Left forelimb (tissue), 1 donor: ENCODE measurements around the gene ARL2.
A peak's percentile ranks its signal among the peaks of the same experiment; 100 is the strongest.
"Not testable (repeated sequence)": the region's sequence is repeated elsewhere in the genome, so short reads cannot be mapped to it uniquely, and the experiment has no call there.

Experiments used
- DNase-seq: peaks from one replicate; pipeline ENCODE4 v3.0.0-alpha.2; 2018; ENCODE audit warnings: low spot score

ARL2 gene

DNA sequence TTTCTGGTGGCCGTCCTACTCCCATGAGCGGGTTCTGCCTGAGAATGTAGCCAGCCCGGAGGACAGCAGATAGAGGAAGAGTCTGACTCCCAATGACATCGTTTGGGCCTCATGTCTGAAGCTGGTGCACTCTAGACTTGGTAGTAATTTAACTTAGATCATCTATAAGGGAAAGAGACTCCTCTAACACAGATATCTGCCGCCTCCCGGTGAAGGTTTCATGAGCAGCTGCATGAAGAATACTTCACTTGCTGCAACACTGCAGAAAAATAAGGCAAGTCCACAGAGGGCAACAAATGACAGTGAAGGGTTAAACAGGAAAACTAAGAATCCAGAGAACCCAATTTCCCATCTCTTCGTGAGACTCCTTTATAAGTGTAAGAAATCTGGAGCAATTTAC is 5.9 kb upstream of the ARL2 start:
- no peak for DNase-seq

DNA sequence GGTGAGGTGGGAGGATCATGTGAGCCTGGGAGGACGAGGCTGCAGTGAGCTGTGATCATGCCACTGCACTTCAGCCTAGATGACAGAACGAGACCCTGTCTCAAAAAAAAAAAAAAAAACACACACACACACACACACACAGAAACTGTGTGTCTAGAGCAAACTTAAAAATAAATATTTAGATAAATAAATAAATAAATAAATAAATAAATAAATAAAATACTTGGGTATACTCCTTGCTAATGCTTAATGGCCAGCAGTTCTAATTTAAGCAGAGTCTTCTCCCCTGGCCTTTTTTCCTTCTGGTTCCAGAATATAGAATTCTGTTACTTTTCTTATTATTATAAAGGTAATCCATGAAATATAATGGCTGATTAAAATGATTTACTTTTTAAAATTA is 5.1 kb upstream of the ARL2 start:
- DNase-seq, result no peak

DNA sequence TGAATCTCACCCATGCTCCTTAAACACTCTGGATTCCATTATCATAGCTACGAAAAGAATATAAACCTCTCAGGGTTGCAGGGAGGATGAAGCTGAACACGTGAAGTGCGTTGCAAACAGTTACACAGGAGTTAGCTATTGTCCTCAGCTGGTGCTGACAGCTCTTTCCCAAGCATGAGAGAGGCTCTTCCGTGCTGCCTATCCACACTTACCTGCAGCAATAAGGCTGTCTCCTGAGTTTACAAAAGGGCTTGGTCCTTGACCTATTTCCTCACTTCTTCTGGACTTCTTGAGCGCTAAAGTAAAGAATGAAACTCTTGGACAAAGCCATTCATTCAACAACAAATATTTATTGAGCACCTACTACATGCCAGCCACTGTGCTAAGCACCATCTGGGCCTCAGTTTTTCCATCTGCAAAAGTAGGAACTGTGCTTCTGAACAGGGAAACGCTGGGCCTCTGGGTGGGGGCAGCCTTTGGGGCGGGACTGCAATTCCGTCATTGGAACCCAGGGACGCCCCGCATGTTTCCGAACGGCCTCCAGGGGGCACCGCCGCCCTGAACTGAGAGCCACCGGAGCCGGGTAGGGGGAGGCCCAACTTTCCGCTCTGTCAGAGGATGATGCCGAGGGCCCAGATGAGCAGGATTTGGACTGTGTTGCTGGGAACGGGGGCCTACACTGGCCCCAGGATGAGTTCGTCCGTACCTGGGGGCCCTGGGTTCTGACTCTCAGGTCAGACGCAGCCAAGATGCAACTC is 651 bp upstream of the ARL2 start:
- peak; percentile 95 for DNase-seq

DNA sequence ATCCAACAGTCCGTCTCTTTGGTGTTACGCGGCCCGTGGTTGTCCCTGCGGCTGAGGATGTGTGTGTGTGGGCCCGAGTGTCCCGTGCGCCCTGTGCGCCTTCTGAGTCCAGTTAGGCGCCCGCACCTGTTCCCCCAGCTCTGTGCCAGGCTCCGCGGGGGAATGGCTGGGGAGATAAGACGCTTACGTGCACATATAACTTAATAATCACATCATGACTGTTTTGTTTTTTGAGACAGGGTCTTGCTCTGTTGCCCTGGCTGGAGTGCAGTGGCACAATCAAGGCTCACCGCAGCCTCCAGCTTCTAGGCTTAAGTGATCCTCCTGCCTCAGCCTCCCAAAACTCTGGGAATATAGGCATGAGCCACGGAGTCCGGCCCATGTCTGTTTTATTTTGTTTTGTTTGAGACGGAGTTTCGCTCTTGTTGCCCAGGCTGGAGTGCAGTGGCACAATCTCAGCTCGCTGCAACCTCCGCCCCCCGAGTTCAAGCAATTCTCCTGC is 817 bp downstream of the ARL2 start:
- DNase-seq, result no peak

DNA sequence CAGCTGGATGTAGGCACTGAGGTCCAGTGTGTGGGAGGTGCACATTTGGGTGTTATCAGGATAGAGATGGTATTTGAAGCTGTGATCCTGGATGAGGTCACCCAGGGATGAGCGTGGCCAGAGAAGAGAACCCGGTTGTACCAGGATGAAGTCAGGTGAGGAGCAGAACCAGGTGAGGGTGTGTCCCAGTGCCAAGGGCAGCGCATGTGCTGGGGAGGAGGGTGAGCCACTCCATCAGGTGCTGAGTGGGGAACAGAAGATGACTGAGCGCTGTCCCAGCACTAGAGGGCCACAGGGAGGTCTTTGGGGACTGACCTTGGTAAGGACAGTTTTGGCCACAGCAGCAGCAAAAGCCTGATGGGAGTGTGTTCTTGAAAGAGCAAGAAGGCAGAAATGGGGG is 2.7 kb downstream of the ARL2 start:
- DNase-seq, result no peak

DNA sequence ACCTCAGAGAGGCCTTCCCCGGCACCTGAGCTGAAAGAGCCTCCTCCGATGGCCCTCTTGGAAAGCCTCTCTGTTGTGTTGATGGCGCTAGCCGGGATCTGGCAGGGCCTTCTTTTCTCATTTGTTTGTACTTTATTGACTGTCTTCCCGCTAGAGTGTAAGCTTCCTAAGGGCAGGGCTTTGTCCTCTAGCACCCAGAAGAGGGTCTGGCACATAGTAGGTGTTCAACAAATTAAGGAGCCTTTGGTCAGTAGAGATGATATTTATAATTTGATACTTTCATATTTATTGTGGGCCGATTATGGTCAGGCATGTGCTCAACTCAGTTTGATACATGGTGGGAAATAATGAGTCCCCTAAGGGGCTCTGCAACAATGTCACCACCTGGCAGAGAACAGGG is 4.0 kb downstream of the ARL2 start:
- DNase-seq, result no peak

DNA sequence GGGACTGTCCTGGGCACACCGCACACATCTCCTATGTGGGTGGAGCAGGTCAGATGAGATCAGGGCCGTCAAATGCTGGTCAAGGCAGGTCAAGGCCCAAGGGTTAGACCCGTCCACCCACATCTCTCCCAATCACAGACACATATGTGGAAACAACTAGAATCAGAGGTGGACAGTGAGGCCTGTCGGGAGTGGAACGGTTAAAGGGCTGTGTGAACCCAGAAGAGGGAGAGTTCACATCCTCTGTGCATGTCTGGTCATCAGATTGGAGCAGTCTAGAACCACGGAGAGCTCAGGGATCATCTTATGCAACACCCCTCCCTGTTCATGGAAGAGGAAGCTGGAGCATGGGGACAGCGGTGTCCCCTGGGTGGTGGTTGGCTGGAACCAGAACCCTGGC is 5.9 kb downstream of the ARL2 start:
- DNase-seq, result no peak

DNA sequence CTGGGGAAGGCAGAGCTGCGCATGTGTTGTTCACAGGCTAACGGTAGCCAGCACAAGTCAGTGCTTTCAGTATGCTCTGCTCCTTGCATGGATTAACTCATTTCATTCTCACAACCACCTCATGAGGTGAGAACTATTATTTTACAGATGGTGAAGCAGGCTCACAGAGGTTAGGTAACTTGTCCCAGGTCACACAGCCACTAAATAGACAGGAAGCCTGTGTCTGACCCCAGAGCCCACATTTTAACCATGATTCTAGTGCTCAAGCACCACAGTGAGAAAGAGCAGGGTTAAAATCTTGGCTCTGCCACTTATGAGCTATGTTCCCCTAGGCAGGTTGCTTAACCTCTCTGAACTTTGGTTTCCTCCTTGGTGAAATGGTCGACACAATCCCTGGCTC is 7.0 kb downstream of the ARL2 start:
- no peak for DNase-seq

DNA sequence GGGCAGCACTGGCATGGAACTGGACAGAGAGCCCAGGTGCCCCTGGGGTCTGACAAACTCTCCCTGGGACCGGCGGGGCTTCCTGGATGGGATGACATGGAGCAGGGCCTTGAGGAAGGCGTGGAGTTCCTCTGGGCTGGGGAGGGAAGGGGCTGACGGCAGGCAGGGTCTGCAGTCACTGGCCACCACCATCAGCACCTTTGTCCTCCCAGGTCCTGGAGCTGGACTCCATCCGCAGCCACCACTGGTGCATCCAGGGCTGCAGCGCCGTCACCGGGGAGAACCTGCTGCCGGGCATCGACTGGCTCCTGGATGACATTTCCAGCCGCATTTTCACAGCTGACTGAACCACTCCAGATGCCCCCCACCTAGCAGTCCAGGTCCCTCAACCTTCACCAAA is 7.5 kb downstream of the ARL2 start:
- no peak for DNase-seq

DNA sequence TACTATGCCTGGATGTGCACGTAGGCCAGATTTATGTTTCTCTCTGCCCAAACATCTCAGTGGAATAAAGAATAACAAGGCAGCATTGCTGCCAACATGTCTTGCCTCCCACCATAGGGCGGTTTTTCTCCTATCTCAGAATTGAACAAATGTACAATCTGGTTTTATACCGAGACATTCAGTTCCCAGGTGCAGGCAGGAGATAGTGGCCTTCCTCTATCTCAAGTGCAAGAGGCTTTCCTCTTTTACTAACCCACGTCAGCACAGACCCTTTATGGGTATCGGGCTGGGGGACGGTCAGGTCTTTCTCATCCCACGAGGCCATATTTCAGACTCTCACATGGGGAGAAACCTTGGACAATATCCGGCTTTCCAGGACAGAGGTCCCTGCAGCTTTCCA is 9.5 kb downstream of the ARL2 start:
- not testable (repeated sequence) for DNase-seq

DNA sequence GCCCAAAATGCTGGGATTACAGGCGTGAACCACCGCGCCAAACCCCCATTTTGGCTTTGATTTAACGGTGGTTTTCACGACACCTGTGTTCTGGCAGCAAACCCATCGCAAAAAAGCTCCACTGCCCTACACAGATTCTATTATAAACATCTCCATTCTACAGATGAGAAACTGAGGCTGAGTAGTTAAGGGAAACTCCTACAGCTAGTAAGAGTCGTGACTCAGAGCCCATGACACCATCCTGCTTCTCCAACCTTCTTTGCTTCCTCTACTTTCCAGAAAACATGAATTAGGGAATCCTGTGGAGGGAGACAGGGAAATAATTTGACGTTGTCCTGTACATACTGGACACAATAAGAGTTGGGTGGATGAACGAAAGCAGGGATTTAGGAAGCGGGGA is 12.8 kb downstream of the ARL2 start:
- DNase-seq, result no peak

DNA sequence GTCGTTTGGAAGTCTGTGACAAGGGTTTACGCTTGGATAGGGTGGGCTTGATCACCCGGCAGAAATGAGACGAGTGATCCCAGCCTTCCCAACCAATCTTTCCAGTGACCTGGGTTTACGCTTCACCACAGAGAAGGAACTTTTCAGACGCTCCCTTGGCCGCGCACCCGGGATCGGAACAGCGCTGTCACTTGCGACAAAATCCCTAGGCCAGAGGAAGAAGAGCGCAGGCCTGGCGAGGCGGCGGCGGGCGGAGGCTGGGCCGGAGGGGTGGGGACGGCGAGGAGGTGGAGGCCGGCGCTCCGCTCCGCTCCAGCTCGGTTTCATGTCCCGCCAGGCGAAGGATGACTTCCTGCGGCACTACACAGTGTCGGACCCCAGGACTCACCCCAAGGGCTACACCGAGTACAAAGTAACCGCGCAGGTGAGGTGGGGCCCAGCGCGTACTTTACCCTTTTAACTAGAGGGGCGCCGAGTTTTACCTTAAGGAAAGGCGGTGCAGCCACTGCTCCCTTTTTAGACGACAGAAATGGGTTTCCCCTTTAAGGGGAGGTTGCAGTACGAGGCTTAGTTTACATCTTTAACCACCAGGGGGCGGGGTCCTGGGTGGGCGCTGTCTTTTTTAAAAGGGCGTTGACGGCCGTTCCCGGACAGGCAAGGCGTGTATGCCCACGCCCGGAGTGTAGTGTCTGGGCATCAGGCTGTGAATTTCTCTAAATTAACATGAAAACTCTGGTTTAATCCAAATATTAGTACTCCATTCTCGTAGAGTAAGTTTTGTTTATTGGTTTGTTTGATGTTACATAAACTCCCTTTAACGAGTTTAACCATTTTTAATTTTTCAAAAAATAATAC is 13.5 kb downstream of the ARL2 start, which contains the start of gene SNX15:
Gene SNX15 (plus strand): TSS at position 227 of the 855 bp plus-strand sequence. CDS start 99 bp downstream, at position 326.
- DNase-seq, result peak; percentile 97

DNA sequence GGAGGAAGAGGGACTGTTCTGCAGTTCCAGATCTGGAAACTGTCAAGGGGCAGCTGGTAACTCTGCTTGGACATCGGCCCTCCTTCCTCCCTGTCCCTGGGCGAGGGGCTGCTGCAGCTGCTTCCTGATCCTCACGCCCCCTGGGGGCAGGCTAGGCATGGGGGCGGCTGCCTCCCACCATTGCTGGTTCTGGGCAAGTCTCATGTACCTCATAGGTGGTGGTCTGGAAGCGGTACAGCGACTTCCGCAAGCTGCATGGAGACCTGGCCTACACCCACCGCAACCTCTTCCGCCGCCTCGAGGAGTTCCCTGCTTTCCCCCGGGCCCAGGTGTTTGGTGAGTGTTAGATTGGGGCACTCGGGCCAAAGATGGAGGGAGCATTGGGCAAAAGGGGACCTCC is 18.3 kb downstream of the ARL2 start:
- DNase-seq, result no peak

DNA sequence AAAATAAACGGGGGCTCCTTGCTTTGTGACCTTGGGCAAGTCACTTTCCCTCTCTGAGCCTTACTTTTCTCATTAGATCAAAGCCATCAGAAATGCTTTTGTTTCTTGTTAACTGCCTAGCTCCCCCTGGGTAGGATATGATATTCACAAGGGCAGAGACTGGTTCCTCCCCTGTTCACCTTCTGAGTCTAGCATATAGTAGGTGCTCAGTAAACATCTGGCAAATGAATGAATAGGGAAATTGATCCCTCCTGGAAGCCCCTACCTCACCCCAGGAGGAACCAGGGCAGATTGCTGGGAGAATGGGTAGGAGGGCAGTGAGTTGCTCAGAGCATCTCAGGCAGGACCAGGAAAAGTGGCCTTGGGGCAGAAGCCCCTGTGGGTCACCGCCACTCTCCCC is 20.5 kb downstream of the ARL2 start:
- no peak for DNase-seq

DNA sequence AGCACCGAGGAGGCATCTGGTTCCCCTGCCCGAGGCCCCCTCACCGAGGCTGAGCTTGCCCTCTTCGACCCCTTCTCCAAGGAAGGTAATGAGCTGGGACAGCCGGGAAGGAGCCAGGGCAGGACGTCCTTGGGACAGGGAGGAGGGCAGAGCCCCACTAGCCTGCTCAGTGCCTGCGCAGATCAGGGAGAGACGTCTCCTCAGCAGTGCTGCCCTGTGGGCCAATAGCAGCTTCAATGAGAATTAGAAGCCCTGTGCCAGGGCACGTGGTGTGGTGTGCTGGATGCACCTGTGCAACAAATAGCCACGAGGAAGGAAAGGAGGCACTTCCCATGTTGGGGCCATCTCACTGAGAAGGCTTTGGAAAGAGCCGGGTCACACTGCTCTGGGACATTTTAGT is 21.6 kb downstream of the ARL2 start:
- no peak for DNase-seq

DNA sequence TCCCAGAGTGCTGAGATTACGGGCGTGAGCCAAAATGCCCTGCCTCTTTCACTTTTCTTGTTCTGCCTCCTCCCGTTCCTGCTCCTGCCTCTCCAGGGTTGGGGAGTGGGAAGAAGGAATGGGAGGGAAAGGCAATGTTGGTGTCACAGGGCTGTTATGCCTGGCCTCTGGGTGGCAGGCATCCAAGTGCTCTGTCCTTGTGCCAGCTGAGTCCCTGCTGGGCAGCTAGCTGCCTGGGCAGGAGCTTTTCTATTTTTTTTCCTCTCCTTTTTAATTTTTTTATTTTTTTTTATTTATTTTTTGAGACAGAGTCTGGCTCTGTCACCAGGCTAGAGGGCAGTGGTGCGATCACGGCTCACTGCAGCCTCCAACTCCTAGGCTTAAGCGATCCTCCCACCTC is 23.0 kb downstream of the ARL2 start:
- DNase-seq, result no peak

DNA sequence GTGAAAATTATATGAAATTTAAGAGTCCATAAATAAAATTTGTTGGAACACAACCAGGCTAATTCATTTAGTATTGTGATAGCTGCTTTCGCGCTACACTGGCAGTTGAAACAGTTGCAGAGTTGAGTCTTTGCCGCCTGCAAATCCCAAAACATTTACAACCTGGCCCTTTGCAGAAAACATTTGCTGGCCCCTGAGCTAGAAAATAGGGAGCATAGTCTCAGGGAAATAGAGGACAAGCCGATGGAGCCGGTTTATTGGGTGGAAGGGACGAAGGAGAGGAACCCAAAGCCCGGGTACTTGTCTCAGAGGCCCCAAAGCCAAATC is 26.5 kb downstream of the ARL2 start:
- DNase-seq, result no peak

DNA sequence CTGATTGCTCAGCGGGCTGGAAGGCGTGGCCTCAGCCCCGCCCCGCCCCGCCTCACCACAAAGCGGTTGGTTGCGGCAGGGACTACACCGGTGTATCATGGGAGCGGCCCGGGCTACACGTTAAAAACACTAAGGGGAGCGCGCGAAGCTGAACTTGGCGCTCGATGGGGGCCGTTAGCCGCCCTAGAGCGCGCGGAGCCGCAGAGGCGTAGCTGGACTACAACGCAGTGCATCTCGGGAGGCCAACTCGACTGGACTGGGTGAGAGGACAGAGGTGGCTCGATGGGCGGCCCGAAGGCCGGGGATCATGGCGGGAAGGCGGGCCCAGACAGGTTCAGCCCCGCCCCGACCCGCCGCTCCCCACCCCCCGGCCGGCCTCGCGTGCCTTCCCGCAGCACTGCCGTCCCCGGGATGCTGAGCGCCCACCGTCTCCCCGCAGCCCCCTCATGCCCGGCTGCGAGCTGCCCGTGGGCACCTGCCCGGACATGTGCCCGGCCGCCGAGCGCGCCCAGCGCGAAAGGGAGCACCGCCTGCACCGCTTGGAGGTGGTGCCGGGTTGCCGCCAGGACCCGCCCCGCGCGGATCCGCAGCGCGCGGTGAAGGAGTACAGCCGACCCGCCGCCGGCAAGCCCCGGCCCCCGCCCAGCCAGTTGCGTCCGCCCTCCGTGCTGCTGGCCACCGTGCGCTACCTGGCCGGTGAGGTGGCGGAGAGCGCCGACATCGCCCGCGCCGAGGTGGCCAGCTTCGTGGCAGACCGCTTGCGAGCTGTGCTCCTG is 27.1 kb downstream of the ARL2 start, which contains the start of gene SAC3D1:
Gene SAC3D1 (plus strand): TSS at position 364 of the 776 bp plus-strand sequence. CDS start 83 bp downstream, at position 447.
- DNase-seq, result peak; percentile 93

DNA sequence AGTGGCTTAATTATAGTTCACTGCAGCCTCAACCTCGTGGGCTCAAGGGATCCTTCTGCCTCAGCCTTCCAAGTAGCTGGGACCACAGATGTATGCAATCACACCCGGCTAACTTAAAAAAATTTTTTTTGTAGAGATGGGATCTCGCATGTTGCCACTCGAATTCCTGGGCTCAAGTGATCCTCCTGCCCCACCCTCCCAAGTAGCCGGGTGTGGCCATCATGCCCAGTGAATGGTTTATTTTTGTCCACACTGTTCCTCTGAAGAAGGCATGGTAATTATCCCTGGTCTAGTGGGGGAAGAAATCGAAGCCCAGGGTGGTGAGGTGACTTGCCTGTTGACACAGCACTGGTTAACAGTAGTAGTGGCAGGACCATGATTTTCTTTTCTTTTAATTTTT is 28.9 kb downstream of the ARL2 start:
- DNase-seq, result no peak

DNA sequence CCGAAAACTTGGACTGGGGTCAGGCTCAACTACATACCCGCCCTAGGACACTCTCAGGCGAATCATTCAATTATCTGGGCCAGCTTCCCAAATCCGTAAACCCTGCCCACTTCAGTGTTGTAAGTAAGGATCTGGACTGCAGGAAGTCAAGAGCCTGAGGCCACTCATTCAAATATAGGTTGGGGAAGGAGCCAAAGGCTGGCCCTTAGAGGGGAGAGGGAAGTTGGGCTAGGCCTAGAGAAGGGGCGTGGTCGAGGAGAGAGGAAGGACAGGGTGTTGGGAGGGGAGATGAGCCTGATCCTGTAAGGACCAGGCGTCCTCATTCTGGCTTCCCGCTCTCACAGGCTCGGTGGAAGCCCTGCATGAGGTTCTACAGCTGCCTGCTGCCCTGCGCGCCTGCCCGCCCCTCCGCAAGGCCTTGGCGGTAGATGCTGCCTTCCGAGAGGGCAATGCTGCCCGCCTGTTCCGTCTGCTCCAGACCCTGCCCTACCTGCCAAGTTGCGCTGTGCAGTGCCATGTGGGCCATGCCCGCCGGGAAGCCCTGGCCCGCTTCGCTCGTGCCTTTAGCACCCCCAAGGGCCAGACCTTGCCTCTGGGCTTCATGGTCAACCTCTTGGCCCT is 30.0 kb downstream of the ARL2 start:
- no peak for DNase-seq

DNA sequence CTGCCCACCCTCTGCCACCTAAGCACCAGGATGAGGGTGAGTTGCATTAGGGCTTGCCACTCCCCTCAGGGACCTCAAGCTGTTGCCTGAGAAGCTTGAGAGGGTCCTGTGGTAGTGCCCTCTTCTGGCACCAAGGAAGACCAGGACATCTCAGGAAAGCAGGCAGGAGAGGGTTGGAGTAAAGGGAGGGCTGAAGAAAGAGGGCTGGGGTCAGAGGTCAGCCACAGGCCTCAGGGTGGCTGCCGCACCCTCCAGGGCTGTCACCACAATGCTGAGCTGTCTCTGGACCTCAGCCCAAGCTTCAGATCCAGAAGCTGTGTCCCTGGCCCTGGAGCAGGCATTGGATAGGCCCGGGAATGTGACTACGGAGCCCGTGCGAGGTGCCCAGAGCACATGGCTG is 31.1 kb downstream of the ARL2 start:
- no peak for DNase-seq

DNA sequence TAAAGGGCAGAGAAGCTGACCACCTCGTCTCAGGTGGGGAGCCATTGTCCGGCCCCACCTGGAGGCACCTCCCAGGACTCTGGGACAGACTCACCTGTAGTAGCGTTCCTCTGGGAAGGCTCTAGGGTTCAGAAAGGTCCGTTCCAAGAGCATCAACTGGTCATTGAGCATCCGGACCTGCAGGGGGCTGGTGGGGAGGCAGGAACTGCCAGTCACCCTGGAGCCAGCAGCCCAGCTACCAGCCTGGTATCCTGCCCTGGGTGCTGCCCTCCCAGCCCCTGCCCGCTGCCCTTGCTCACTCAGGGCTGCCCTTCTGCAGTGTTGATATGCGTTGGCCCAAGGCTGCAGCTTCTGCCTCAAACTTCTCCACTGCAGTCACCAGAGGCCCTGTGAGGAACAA is 31.8 kb downstream of the ARL2 start:
- no peak for DNase-seq
